Suprapubic skin (tissue), 4 donors: ENCODE results near the gene FSCN2.

Experiments used
- CTCF ChIP-seq, 2 donors: fragments of 200-600 bp in 1 of 2; fragments of 450-650 bp in 1 of 2; sonication (generic) in 1 of 2; IDR thresholded peaks; one replicate each; pipeline ENCODE4 v1.5.1; 2016 to 2019; ENCODE audit warnings: antibody characterized with exemption in 2 of 2, mild to moderate bottlenecking in 1 of 2, moderate library complexity in 1 of 2
- POLR2A ChIP-seq, 2 donors: fragments of 450-650 bp; IDR thresholded peaks; one replicate each; pipeline ENCODE4 v1.6.1; 2017; ENCODE audit warnings: antibody characterized with exemption in 2 of 2, mild to moderate bottlenecking in 2 of 2, moderate library complexity in 2 of 2
- POLR2AphosphoS5 ChIP-seq, 3 donors: sonication (generic); formaldehyde crosslinking; IDR thresholded peaks; one replicate each; pipeline ENCODE4 v1.6.1; 2017; ENCODE audit warnings: antibody characterized with exemption in 3 of 3

GRCh38 chr17:81524039-81524864, 3.9 kb upstream of the FSCN2 start:
- no peak for TF ChIP-seq CTCF (IDR thresholded peaks at IDR 0.05)
- TF ChIP-seq POLR2A (IDR thresholded peaks at IDR 0.05) = no peak
- TF ChIP-seq POLR2AphosphoS5 (IDR thresholded peaks at IDR 0.05) = no peak
